Panc1 (cell line): ENCODE data around the gene SORBS1. TPM values are rescaled to one million over a fixed set of nuclear protein-coding genes. Genes with fewer than 3 reads are reported as not detected.

Experiments used
- ATAC-seq: fragments of 200-7000 bp; cut with Tn5 transposase; 2 replicates; pipeline ENCODE4 v1.9.1; 2020; ENCODE audit warnings: mild to moderate bottlenecking, moderate library complexity
- BruUV-seq: library from RNA; stranded (reverse); fragments of 400-500 nt; replicated peaks from 2 replicates; lab custom pipeline; 2021; lab: Mats Ljungman, UMichigan
- CTCF ChIA-PET: fragments of 300-600 bp; sonication (Branson Sonifier 250); formaldehyde crosslinking; loops from one replicate; lab custom pipeline; 2022; ENCODE audit warnings: antibody characterized with exemption; lab: Charles Lee
- POLR2A ChIA-PET: fragments of 300-600 bp; sonication (Branson Sonifier 250); formaldehyde crosslinking; loops from one replicate; lab custom pipeline; 2022; ENCODE audit warnings: antibody characterized with exemption; lab: Charles Lee
- DNase-seq: peaks from one replicate; pipeline ENCODE4 v3.0.0-alpha.2; 2010; ENCODE audit warnings: low read depth, low spot score
- H3K27ac ChIP-seq: 2 replicates; pipeline ENCODE4 v1.5.1; 2011; ENCODE audit warnings: mild to moderate bottlenecking, low read length, inconsistent platforms
- H3K27me3 ChIP-seq: fragments of 200-500 bp; sonication (Bioruptor generic); 2 replicates; pipeline ENCODE4 v1.6.0; 2014; ENCODE audit warnings: low read length, inconsistent platforms; ENCODE audit not compliant: control insufficient read depth, insufficient read depth
- H3K36me3 ChIP-seq: fragments of 200-500 bp; sonication (Bioruptor generic); 2 replicates; pipeline ENCODE4 v1.5.1; 2014; ENCODE audit warnings: inconsistent platforms, mild to moderate bottlenecking, low read length, moderate library complexity; ENCODE audit not compliant: control insufficient read depth, insufficient read depth
- H3K4me1 ChIP-seq: 2 replicates; pipeline ENCODE4 v1.5.1; 2011; ENCODE audit warnings: inconsistent platforms, mild to moderate bottlenecking, low read length, moderate library complexity; ENCODE audit not compliant: control insufficient read depth, insufficient read depth
- H3K4me3 ChIP-seq, 2 experiments: 2 replicates each; pipeline ENCODE4 v1.5.1; 2011 to 2012; ENCODE audit warnings: low read depth in 2 of 2, low read length in 2 of 2, mild to moderate bottlenecking in 2 of 2, inconsistent platforms in 1 of 2, moderate library complexity in 1 of 2
- H3K9me3 ChIP-seq: fragments of 200-500 bp; sonication (Bioruptor generic); 2 replicates; pipeline ENCODE4 v1.5.1; 2014; ENCODE audit warnings: low read depth, mild to moderate bottlenecking, inconsistent platforms, low read length, moderate library complexity; ENCODE audit not compliant: control insufficient read depth, insufficient read depth
- CTCF ChIP-seq: fragments of 450-650 bp; IDR thresholded peaks from 2 replicates; pipeline ENCODE4 v1.5.1; 2017; ENCODE audit warnings: mild to moderate bottlenecking
- POLR2AphosphoS5 ChIP-seq: IDR thresholded peaks from 2 replicates; pipeline ENCODE4 v1.6.1; 2012; ENCODE audit warnings: mild to moderate bottlenecking, low read depth, low read length, moderate library complexity
- REST ChIP-seq, 2 experiments: IDR thresholded peaks; 2 replicates each; pipeline ENCODE4 v1.6.1; 2011 to 2012; ENCODE audit warnings: low read depth in 2 of 2, control low read depth in 1 of 2, low read length in 1 of 2, mild to moderate bottlenecking in 1 of 2, moderate library complexity in 1 of 2; ENCODE audit not compliant: insufficient read depth in 1 of 2
- SIN3A ChIP-seq: IDR thresholded peaks from 2 replicates; pipeline ENCODE4 v1.6.1; 2012; ENCODE audit warnings: low read depth, mild to moderate bottlenecking, low read length, moderate library complexity, borderline replicate concordance; ENCODE audit not compliant: insufficient read depth
- TCF7L2 ChIP-seq: IDR thresholded peaks from 2 replicates; pipeline ENCODE4 v1.6.1; 2011; ENCODE audit warnings: mild to moderate bottlenecking, low read depth, low read length, inconsistent platforms
- in situ Hi-C: cut with HindIII; loops from 2 replicates; pipeline ENCODE4 v1.10.0; 2016; ENCODE audit warnings: low sequenced_read_pairs, low pct_unique_long_range_greater_than_20kb
- intact Hi-C: fragments of 100-400 bp; cut with micrococcal nuclease; formaldehyde crosslinking; loops from one replicate; pipeline ENCODE4 v1.10.0; 2022; ENCODE audit not compliant: unreplicated experiment
- total RNA-seq: library from RNA; stranded (reverse); gene quantifications from one replicate; pipeline ENCODE4 v1.2.1, GENCODE V29; 2021; ENCODE audit not compliant: unreplicated experiment

Gene SORBS1
- total RNA-seq, 1 experiment from 2014 or later, result 29.4 TPM

- POLR2A ChIA-PET, result interaction anchor here (0.7 kb wide), 1 partner anchor 86 kb away, joined by 3 read pairs; no protein-coding TSS in a partner anchor
- 0 out of 2 replicates have a peak overlapping the region, but pooled peaks have one; percentile 56 for H3K27ac ChIP-seq
- peaks cover 17% of the 10 kb centered on the region for H3K4me1 ChIP-seq
- DNase-seq (no peak), ATAC-seq (no peak)
- CTCF ChIA-PET, result no interaction called here
- H3K9me3 ChIP-seq, result no peaks in the 10 kb centered on the region
- in situ Hi-C loops (no loop called here), intact Hi-C loops (no loop called here)
- BruUV-seq, result no TSS peak
- H3K36me3 ChIP-seq, result no peaks in the 10 kb centered on the region
- H3K4me3 ChIP-seq, result no peak overlapping the region
- TF ChIP-seq POLR2AphosphoS5 (no peak), SIN3A (no peak), REST (IDR thresholded peaks at IDR 0.05; ENCODE audit: insufficient read depth in 1 of 2, low read depth in 2 of 2, low read length in 1 of 2) (no peak), CTCF (no peak), TCF7L2 (no peak)
- H3K27me3 ChIP-seq, result no peaks in the 10 kb centered on the region
Measured at GRCh38 chr10:95536017-95536416, 25.2 kb downstream of the SORBS1 start.

- no peak for TF ChIP-seq REST (IDR thresholded peaks at IDR 0.05; ENCODE audit: insufficient read depth in 1 of 2, low read depth in 2 of 2, low read length in 1 of 2)
- TF ChIP-seq TCF7L2, result no peak
- TF ChIP-seq CTCF, result no peak
- TF ChIP-seq SIN3A, result no peak
- no peak for TF ChIP-seq POLR2AphosphoS5
- no peak overlapping the region for H3K4me3 ChIP-seq
- DNase-seq (no peak), ATAC-seq (no peak)
- intact Hi-C loops, result no loop called here
- no peaks in the 10 kb centered on the region for H3K27me3 ChIP-seq
- H3K36me3 ChIP-seq, result no peaks in the 10 kb centered on the region
- POLR2A ChIA-PET, result no interaction called here
- no TSS peak for BruUV-seq
- no peaks in the 10 kb centered on the region for H3K9me3 ChIP-seq
- no peak overlapping the region for H3K27ac ChIP-seq
- in situ Hi-C loops, result no loop called here
- CTCF ChIA-PET, result no interaction called here
- peaks cover 12% of the 10 kb centered on the region for H3K4me1 ChIP-seq
Measured at GRCh38 chr10:95535526-95535925, 25.6 kb downstream of the SORBS1 start.
